Stimulated activated CD8-positive, alpha-beta memory T cell treated with anti-CD3 and anti-CD28 coated beads, Interleukin-2, amount 100 ng/mL, for 1 hour (primary cell): ENCODE data around the gene KIAA0753.

Experiments
- DNase-seq, 2 donors: peaks; one replicate each; pipeline ENCODE4 v3.0.0-alpha.2; 2020; ENCODE audit warnings: low read depth in 2 of 2

Gene KIAA0753

GRCh38 chr17:6641247-6641863 lies 844 bp upstream of the KIAA0753 start:
- no peak for DNase-seq

- no peak for DNase-seq
Measured at GRCh38 chr17:6639586-6640535, 650 bp downstream of the KIAA0753 start.

GRCh38 chr17:6639014-6639585 lies 1.4 kb downstream of the KIAA0753 start:
- DNase-seq = no peak

- DNase-seq = no peak
Measured at GRCh38 chr17:6638046-6638908, 2.2 kb downstream of the KIAA0753 start.

- no peak for DNase-seq
Measured at GRCh38 chr17:6637458-6637840, 3.1 kb downstream of the KIAA0753 start.

- DNase-seq = no peak
Measured at GRCh38 chr17:6636616-6637457, 3.7 kb downstream of the KIAA0753 start.

GRCh38 chr17:6636105-6636504 lies 4.4 kb downstream of the KIAA0753 start:
- no peak for DNase-seq

- no peak for DNase-seq
Measured at GRCh38 chr17:6633263-6633662, 7.2 kb downstream of the KIAA0753 start.

- DNase-seq = no peak
Measured at GRCh38 chr17:6632530-6632929, 8.0 kb downstream of the KIAA0753 start.

- no peak for DNase-seq
Measured at GRCh38 chr17:6630390-6630789, 10.1 kb downstream of the KIAA0753 start.

- no peak for DNase-seq
Measured at GRCh38 chr17:6627019-6627418, 13.5 kb downstream of the KIAA0753 start.

GRCh38 chr17:6626616-6627015 lies 13.9 kb downstream of the KIAA0753 start:
- DNase-seq = no peak

GRCh38 chr17:6623941-6624340 lies 16.6 kb downstream of the KIAA0753 start:
- no peak for DNase-seq

GRCh38 chr17:6611231-6611630 lies 29.3 kb downstream of the KIAA0753 start:
- no peak for DNase-seq

GRCh38 chr17:6610011-6610410 lies 30.5 kb downstream of the KIAA0753 start:
- DNase-seq = no peak

GRCh38 chr17:6608321-6608720 lies 32.2 kb downstream of the KIAA0753 start:
- no peak for DNase-seq

- DNase-seq = no peak
Measured at GRCh38 chr17:6605142-6605541, 35.4 kb downstream of the KIAA0753 start.

GRCh38 chr17:6603744-6604325 lies 36.7 kb downstream of the KIAA0753 start:
- no peak for DNase-seq

- DNase-seq = no peak
Measured at GRCh38 chr17:6602141-6602540, 38.4 kb downstream of the KIAA0753 start.

GRCh38 chr17:6599364-6599763 lies 41.1 kb downstream of the KIAA0753 start:
- no peak for DNase-seq

- DNase-seq = no peak
Measured at GRCh38 chr17:6597727-6598126, 42.8 kb downstream of the KIAA0753 start.
